ENCODE results near the gene ABI3BP.

ABI3BP gene

DNA sequence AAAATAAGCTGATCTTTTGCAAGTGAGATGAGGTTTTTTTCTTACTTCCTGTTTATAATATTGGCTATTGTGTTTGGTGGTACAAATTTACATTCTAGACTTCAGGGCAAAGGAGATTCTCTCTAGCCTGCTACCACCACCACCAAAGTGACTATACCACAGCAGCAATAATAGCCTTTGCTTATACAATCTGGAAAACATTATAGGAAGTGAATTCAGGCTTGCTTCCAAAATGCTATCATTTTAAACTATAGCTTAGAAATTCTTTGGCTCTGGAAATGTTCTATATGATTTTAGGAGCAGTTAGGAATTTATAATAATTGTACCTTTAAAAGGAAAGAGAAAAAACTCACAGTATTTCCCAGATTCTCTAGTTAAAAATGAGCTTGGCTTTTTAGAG, 189.5 kb downstream of the ABI3BP start:
- DNase-seq (ENCODE audit: low read depth in 2 of 2), result no peak
- TF ChIP-seq, protein P1, sequence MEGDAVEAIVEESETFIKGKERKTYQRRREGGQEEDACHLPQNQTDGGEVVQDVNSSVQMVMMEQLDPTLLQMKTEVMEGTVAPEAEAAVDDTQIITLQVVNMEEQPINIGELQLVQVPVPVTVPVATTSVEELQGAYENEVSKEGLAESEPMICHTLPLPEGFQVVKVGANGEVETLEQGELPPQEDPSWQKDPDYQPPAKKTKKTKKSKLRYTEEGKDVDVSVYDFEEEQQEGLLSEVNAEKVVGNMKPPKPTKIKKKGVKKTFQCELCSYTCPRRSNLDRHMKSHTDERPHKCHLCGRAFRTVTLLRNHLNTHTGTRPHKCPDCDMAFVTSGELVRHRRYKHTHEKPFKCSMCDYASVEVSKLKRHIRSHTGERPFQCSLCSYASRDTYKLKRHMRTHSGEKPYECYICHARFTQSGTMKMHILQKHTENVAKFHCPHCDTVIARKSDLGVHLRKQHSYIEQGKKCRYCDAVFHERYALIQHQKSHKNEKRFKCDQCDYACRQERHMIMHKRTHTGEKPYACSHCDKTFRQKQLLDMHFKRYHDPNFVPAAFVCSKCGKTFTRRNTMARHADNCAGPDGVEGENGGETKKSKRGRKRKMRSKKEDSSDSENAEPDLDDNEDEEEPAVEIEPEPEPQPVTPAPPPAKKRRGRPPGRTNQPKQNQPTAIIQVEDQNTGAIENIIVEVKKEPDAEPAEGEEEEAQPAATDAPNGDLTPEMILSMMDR (IDR thresholded peaks at IDR 0.05; ENCODE audit: low read depth, low read length), result no peak
- H3K4me3 ChIP-seq (replicated peaks in 1 of 2; ENCODE audit: low read depth in 2 of 2, low read length in 2 of 2), result no peak overlapping the region

DNA sequence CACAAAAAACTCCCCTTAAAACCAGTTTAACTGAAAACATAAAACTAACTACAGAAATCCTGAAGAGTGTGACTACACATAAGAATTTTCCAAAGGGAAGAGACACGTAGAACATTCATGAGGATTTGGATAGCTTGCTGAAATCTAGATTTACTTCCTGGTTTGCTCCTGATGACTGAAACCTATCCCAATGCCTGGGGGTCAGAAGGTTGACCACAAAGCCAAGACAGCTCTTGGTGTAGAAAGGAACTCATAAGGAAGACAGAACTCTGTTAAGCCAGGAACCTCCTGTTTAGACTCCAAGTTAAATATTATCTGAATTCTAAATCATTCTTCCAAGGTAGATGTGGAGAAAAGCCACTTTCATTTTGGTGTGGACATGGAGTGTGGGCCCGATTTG, 191.1 kb downstream of the ABI3BP start:
- H3K4me3 ChIP-seq (replicated peaks in 1 of 2; ENCODE audit: low read depth in 2 of 2, low read length in 2 of 2), result no peak overlapping the region
- no peak for DNase-seq (ENCODE audit: low read depth in 2 of 2)
- TF ChIP-seq, protein P1 (IDR thresholded peaks at IDR 0.05; ENCODE audit: low read depth, low read length), result no peak

DNA sequence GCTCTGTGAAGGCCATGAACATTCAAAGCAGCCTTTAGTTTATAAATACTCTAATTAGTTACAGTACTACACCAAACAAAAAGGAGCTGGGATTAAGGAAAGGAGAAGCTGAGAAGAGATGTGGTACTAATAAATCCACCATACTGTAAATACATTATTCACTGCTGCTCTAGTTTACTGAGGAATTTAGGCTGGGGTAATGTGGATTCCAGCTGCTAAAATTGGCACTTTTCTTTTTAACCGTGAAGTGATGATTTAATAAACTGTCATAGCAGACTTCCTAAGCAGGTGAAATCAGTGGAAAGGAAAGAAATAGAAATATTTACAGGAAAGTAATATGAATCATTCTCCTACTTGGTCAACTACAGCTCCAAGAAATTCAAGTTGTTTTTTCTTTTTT, 195.2 kb downstream of the ABI3BP start:
- TF ChIP-seq, protein P1 (IDR thresholded peaks at IDR 0.05; ENCODE audit: low read depth, low read length), result no peak
- DNase-seq (ENCODE audit: low read depth in 2 of 2), result no peak
- no peak overlapping the region for H3K4me3 ChIP-seq (replicated peaks in 1 of 2; ENCODE audit: low read depth in 2 of 2, low read length in 2 of 2)

DNA sequence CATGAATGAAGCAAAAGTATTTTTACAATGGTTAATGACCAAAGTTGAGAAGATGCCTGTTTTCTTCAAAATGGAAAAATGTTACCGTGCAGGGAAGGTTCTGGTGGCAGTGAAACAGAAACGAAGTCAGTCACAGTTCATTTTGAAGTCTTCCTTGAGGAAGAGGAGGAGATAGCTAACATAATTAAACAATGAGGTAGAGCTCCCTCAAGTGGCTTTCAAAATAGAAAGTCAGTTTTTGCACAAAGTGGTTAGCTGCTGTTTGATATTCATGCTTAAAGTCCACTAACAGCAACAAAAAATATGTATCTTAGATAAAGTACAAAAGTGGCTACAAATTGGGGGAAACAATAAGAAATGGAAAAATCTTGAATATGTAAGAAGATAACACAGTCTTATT, 196.7 kb downstream of the ABI3BP start:
- no peak overlapping the region for H3K4me3 ChIP-seq (replicated peaks in 1 of 2; ENCODE audit: low read depth in 2 of 2, low read length in 2 of 2)

DNA sequence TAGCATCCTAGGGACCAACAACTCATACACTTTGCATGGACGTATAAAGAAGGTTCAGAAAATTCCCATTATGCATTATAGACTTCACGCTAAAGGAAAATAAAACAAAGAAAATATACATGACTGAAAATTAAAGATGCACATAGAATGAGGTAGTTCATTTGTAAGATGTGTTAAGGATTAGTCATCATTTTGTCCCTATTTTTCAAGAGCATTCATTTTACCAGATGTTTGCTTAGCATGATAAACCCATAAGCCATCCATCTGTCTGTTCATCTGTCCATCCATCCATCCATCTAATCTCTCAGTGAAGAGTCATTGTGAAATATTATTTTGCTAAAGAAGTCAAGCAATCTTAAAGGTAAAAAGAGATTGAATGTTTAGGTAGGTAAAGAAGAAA, 203.6 kb downstream of the ABI3BP start:
- peak in 1 of 2 donors; percentile 18 for DNase-seq (ENCODE audit: low read depth in 2 of 2)
- no peak overlapping the region for H3K4me3 ChIP-seq (replicated peaks in 1 of 2; ENCODE audit: low read depth in 2 of 2, low read length in 2 of 2)
- TF ChIP-seq, protein P1 (IDR thresholded peaks at IDR 0.05; ENCODE audit: low read depth, low read length), result no peak

More for the DNA sequence above, 196.7 kb downstream of the ABI3BP start:
- TF ChIP-seq, protein P1 (IDR thresholded peaks at IDR 0.05; ENCODE audit: low read depth, low read length), result peak; percentile 20
- peak; percentile 44 to 56 for DNase-seq (ENCODE audit: low read depth in 2 of 2)

DNA sequence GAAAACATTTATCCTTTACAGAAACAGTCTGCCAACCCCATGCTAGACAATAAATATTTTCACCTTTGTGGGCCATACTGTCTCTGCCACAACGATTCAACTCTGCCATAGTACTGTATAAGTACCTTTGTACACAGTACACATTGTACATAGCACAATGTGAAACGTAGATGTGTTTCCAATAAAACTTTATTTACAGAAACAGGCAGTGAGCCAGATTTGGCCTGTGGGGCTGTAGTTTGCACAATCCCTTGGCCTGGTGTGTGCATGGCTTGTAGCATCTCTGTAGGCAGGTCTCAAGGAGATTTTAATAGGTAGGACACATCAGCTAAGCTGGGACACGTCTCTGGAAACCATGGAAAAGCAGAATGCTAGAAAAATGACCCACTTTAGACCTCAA, 209.6 kb downstream of the ABI3BP start:
- no peak for DNase-seq (ENCODE audit: low read depth in 2 of 2)
- TF ChIP-seq, protein P1 (IDR thresholded peaks at IDR 0.05; ENCODE audit: low read depth, low read length), result no peak

DNA sequence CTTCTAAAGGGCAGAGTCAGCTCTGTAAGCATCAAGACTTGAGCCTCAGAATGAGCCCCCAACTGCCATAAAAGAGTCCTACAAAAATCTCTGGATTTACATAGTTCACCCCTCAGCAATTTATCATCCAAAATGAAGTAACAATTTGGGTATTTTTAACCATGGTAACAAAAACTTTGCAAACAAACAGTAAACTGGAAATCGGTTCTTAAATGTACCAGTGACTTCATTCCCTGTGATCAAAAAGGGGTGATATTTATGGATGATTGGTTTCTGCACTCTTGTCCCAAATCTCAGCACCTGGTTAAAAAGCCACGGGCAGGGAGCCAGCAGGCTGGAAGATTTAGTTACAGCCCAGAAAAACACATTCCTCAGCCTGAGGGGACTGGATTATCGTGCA, 210.3 kb downstream of the ABI3BP start:
- TF ChIP-seq, protein P1 (IDR thresholded peaks at IDR 0.05; ENCODE audit: low read depth, low read length), result no peak
- DNase-seq (ENCODE audit: low read depth in 2 of 2), result peak; percentile 20 to 21
- no peak overlapping the region for H3K4me3 ChIP-seq (replicated peaks in 1 of 2; ENCODE audit: low read depth in 2 of 2, low read length in 2 of 2)

More for the DNA sequence above, 209.6 kb downstream of the ABI3BP start:
- no peak overlapping the region for H3K4me3 ChIP-seq (replicated peaks in 1 of 2; ENCODE audit: low read depth in 2 of 2, low read length in 2 of 2)

Measured in cardiac fibroblast (primary cell).